ENCODE measurements around the gene DUS4L.

DUS4L gene

GRCh38 chr7:107582875-107583274 lies 19.1 kb downstream of the DUS4L start:
- TF ChIP-seq TCF12 (IDR thresholded peaks at IDR 0.05; ENCODE audit: low read depth): no peak
- TF ChIP-seq CEBPB (IDR thresholded peaks at IDR 0.05): no peak
- TF ChIP-seq CREB1 (IDR thresholded peaks at IDR 0.05; ENCODE audit: low read depth): no peak

- TF ChIP-seq EP300 (IDR thresholded peaks at IDR 0.05; ENCODE audit: borderline replicate concordance) (no peak), USF1 (IDR thresholded peaks at IDR 0.05) (no peak), MAX (IDR thresholded peaks at IDR 0.05) (no peak), TCF12 (IDR thresholded peaks at IDR 0.05; ENCODE audit: low read depth) (no peak)
Observed at GRCh38 chr7:107584716-107585115, 20.9 kb downstream of the DUS4L start.

- no peak for TF ChIP-seq TCF12 (IDR thresholded peaks at IDR 0.05; ENCODE audit: low read depth)
- no peak for TF ChIP-seq MAX (IDR thresholded peaks at IDR 0.05)
- no peak for TF ChIP-seq CREB1 (IDR thresholded peaks at IDR 0.05; ENCODE audit: low read depth)
- TF ChIP-seq CEBPB (IDR thresholded peaks at IDR 0.05): no peak
- TF ChIP-seq, protein P1, sequence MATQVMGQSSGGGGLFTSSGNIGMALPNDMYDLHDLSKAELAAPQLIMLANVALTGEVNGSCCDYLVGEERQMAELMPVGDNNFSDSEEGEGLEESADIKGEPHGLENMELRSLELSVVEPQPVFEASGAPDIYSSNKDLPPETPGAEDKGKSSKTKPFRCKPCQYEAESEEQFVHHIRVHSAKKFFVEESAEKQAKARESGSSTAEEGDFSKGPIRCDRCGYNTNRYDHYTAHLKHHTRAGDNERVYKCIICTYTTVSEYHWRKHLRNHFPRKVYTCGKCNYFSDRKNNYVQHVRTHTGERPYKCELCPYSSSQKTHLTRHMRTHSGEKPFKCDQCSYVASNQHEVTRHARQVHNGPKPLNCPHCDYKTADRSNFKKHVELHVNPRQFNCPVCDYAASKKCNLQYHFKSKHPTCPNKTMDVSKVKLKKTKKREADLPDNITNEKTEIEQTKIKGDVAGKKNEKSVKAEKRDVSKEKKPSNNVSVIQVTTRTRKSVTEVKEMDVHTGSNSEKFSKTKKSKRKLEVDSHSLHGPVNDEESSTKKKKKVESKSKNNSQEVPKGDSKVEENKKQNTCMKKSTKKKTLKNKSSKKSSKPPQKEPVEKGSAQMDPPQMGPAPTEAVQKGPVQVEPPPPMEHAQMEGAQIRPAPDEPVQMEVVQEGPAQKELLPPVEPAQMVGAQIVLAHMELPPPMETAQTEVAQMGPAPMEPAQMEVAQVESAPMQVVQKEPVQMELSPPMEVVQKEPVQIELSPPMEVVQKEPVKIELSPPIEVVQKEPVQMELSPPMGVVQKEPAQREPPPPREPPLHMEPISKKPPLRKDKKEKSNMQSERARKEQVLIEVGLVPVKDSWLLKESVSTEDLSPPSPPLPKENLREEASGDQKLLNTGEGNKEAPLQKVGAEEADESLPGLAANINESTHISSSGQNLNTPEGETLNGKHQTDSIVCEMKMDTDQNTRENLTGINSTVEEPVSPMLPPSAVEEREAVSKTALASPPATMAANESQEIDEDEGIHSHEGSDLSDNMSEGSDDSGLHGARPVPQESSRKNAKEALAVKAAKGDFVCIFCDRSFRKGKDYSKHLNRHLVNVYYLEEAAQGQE (IDR thresholded peaks at IDR 0.05; ENCODE audit: low read depth): no peak
Observed at GRCh38 chr7:107588529-107589130, 24.9 kb downstream of the DUS4L start.

GRCh38 chr7:107591421-107591820 lies 27.6 kb downstream of the DUS4L start:
- TF ChIP-seq TCF12 (IDR thresholded peaks at IDR 0.05; ENCODE audit: low read depth): no peak
- TF ChIP-seq CREB1 (IDR thresholded peaks at IDR 0.05; ENCODE audit: low read depth): no peak
- TF ChIP-seq USF1 (IDR thresholded peaks at IDR 0.05): no peak
- TF ChIP-seq TEAD4 (IDR thresholded peaks at IDR 0.05): no peak
- TF ChIP-seq EGR1 (IDR thresholded peaks at IDR 0.05): no peak

GRCh38 chr7:107592361-107593024 lies 28.7 kb downstream of the DUS4L start:
- TF ChIP-seq NFIC (IDR thresholded peaks at IDR 0.05) (no peak), FOXM1 (IDR thresholded peaks at IDR 0.05; ENCODE audit: borderline replicate concordance, low read depth) (no peak), EGR1 (IDR thresholded peaks at IDR 0.05) (no peak), RAD21 (IDR thresholded peaks at IDR 0.05; ENCODE audit: low read depth) (no peak), TEAD4 (IDR thresholded peaks at IDR 0.05) (no peak), EP300 (IDR thresholded peaks at IDR 0.05; ENCODE audit: borderline replicate concordance) (no peak), YY1 (IDR thresholded peaks at IDR 0.05; ENCODE audit: low read depth) (no peak), USF1 (IDR thresholded peaks at IDR 0.05) (no peak), TCF12 (IDR thresholded peaks at IDR 0.05; ENCODE audit: low read depth) (no peak), CREB1 (IDR thresholded peaks at IDR 0.05; ENCODE audit: low read depth) (no peak), CEBPB (IDR thresholded peaks at IDR 0.05) (no peak), TAF1 (IDR thresholded peaks at IDR 0.05; ENCODE audit: low read depth) (no peak), ZBTB7A (IDR thresholded peaks at IDR 0.05; ENCODE audit: low read depth) (no peak), MAX (IDR thresholded peaks at IDR 0.05) (no peak)
- TF ChIP-seq, protein P1 (IDR thresholded peaks at IDR 0.05; ENCODE audit: low read depth): no peak

GRCh38 chr7:107593025-107593410 lies 29.2 kb downstream of the DUS4L start:
- TF ChIP-seq ZBTB7A (IDR thresholded peaks at IDR 0.05; ENCODE audit: low read depth) (no peak), CEBPB (IDR thresholded peaks at IDR 0.05) (no peak), TAF1 (IDR thresholded peaks at IDR 0.05; ENCODE audit: low read depth) (no peak), FOXM1 (IDR thresholded peaks at IDR 0.05; ENCODE audit: borderline replicate concordance, low read depth) (no peak), EGR1 (IDR thresholded peaks at IDR 0.05) (no peak), EP300 (IDR thresholded peaks at IDR 0.05; ENCODE audit: borderline replicate concordance) (no peak)
